Natural killer cell (primary cell): ENCODE results near the gene CSMD2. TPM values are rescaled to one million over a fixed set of nuclear protein-coding genes. Genes with fewer than 3 reads are reported as not detected.

Experiments
- ATAC-seq, 3 donors: fragments of 150-1000 bp in 2 of 3; fragments of 200-7000 bp in 1 of 3; cut with Tn5 transposase; 1 replicate in 1 of 3; 2 replicates in 2 of 3; pipeline ENCODE4 v1.10.0; 2021; ENCODE audit warnings: mild to moderate bottlenecking in 2 of 3, moderate library complexity in 2 of 3
- DNase-seq, 2 donors: peaks; one replicate each; pipeline versions ENCODE4 v3.0.0 to v3.0.0-alpha.2; 2013 to 2021; ENCODE audit warnings: mixed read lengths in 1 of 2
- H3K27ac ChIP-seq: one replicate; pipeline ENCODE4 v1.5.1; 2013; ENCODE audit warnings: mild to moderate bottlenecking, low read length
- H3K27me3 ChIP-seq: one replicate; pipeline ENCODE4 v1.6.1; 2013; ENCODE audit warnings: low read length; ENCODE audit not compliant: control insufficient read depth, insufficient read depth
- H3K36me3 ChIP-seq: one replicate; pipeline ENCODE4 v1.6.1; 2013; ENCODE audit warnings: low read length; ENCODE audit not compliant: control insufficient read depth, insufficient read depth
- H3K4me1 ChIP-seq: one replicate; pipeline ENCODE4 v1.6.1; 2013; ENCODE audit warnings: low read length; ENCODE audit not compliant: control insufficient read depth, insufficient read depth
- H3K4me3 ChIP-seq: one replicate; pipeline ENCODE4 v1.5.1; 2013; ENCODE audit warnings: low read length
- H3K9me3 ChIP-seq: one replicate; pipeline ENCODE4 v1.6.1; 2013; ENCODE audit warnings: low read length; ENCODE audit not compliant: control insufficient read depth, insufficient read depth
- H3K27ac Mint-ChIP-seq, 2 donors: one replicate each; pipeline ENCODE4 v1.8.0; 2022; ENCODE audit warnings: mild to moderate bottlenecking in 2 of 2, mixed read lengths in 2 of 2, moderate library complexity in 1 of 2
- H3K27me3 Mint-ChIP-seq, 2 donors: one replicate each; pipeline ENCODE4 v1.8.0; 2022; ENCODE audit warnings: low read depth in 2 of 2, mixed read lengths in 2 of 2
- H3K36me3 Mint-ChIP-seq: one replicate; pipeline ENCODE4 v1.8.0; 2022; ENCODE audit warnings: mixed read lengths
- H3K4me1 Mint-ChIP-seq, 2 donors: one replicate each; pipeline ENCODE4 v1.8.0; 2022; ENCODE audit warnings: mixed read lengths in 2 of 2
- H3K4me3 Mint-ChIP-seq: one replicate; pipeline ENCODE4 v1.8.0; 2022; ENCODE audit warnings: mild to moderate bottlenecking, moderate library complexity, mixed read lengths
- H3K9me3 Mint-ChIP-seq, 2 donors: one replicate each; pipeline ENCODE4 v1.8.0; 2022; ENCODE audit warnings: mixed read lengths in 2 of 2
- CTCF ChIP-seq: fragments of 200-600 bp; IDR thresholded peaks from one replicate; pipeline ENCODE4 v1.8.0; 2022; ENCODE audit warnings: antibody characterized with exemption
- WGBS: methylation state at CpG from one replicate; pipeline ENCODE4 v1.1.7; 2013; ENCODE audit warnings: missing lambda C conversion rate; ENCODE audit not compliant: insufficient coverage; 5-methylcytosine and 5-hydroxymethylcytosine counted together
- intact Hi-C: fragments of 100-400 bp; cut with micrococcal nuclease; formaldehyde crosslinking; loops from one replicate; pipeline ENCODE4 v1.14.2; 2022
- total RNA-seq, 4 donors: library from RNA; stranded (reverse); fragments of 120-200 nt in 1 of 4; gene quantifications; one replicate each; pipeline versions ENCODE4 v1.2.3 to v1.2.4, GENCODE V29; 2013 to 2022

Gene CSMD2
- total RNA-seq, 3 donors from 2014 or later (not counting 1 experiment from before 2014, with no cell fraction given): not detected

- Histone ChIP-seq H3K36me3 (no peaks in the 10 kb centered on the region), H3K9me3 (no peaks in the 10 kb centered on the region), H3K27ac (no peak overlapping the region), H3K4me1 (no peaks in the 10 kb centered on the region), H3K27me3 (no peaks in the 10 kb centered on the region), H3K4me3 (no peak overlapping the region)
- H3K4me1 Mint-ChIP-seq: no peaks in the 10 kb centered on the region
- no peak overlapping the region for H3K4me3 Mint-ChIP-seq
- WGBS: 89% methylated on average over 5 of the region's 5 CpGs
- peak in 1 of 2 donors; percentile 7 for DNase-seq
- peaks cover 23 to 46% of the 10 kb centered on the region in 2 donors for H3K27me3 Mint-ChIP-seq
- ATAC-seq: no peak
- intact Hi-C loops: no loop called here
- H3K27ac Mint-ChIP-seq: no peak overlapping the region
- no peaks in the 10 kb centered on the region for H3K36me3 Mint-ChIP-seq
- no peaks in the 10 kb centered on the region for H3K9me3 Mint-ChIP-seq
- TF ChIP-seq CTCF: no peak
These were observed 523.8 kb downstream of the CSMD2 start for GRCh38 chr1:33641104-33641830.

GRCh38 chr1:33640114-33640660, 524.8 kb downstream of the CSMD2 start:
- DNase-seq (no peak), ATAC-seq (no peak)
- no peaks in the 10 kb centered on the region for H3K4me1 ChIP-seq
- WGBS: 57% methylated on average over 2 of the region's 3 CpGs
- H3K36me3 ChIP-seq: no peaks in the 10 kb centered on the region
- no peak overlapping the region for H3K4me3 ChIP-seq
- Mint-ChIP-seq H3K4me1 (no peaks in the 10 kb centered on the region), H3K9me3 (no peaks in the 10 kb centered on the region), H3K27ac (no peak overlapping the region), H3K36me3 (no peaks in the 10 kb centered on the region), H3K4me3 (no peak overlapping the region), H3K27me3 (peaks cover 18 to 40% of the 10 kb centered on the region in 2 donors)
- H3K27me3 ChIP-seq: no peaks in the 10 kb centered on the region
- TF ChIP-seq CTCF: no peak
- intact Hi-C loops: no loop called here
- no peak overlapping the region for H3K27ac ChIP-seq
- H3K9me3 ChIP-seq: no peaks in the 10 kb centered on the region

GRCh38 chr1:33637846-33638440, 527.1 kb downstream of the CSMD2 start:
- H3K4me1 Mint-ChIP-seq: peaks cover 0 to 9% of the 10 kb centered on the region in 2 donors
- no peaks in the 10 kb centered on the region for H3K9me3 Mint-ChIP-seq
- Histone ChIP-seq H3K9me3 (no peaks in the 10 kb centered on the region), H3K27ac (no peak overlapping the region), H3K27me3 (no peaks in the 10 kb centered on the region), H3K4me3 (no peak overlapping the region), H3K36me3 (no peaks in the 10 kb centered on the region), H3K4me1 (peaks cover 6% of the 10 kb centered on the region)
- H3K4me3 Mint-ChIP-seq: no peak overlapping the region
- intact Hi-C loops: no loop called here
- no peak overlapping the region for H3K27ac Mint-ChIP-seq
- DNase-seq: no peak
- no peaks in the 10 kb centered on the region for H3K36me3 Mint-ChIP-seq
- 91% methylated on average over 7 of the region's 7 CpGs for WGBS
- peaks cover 25 to 33% of the 10 kb centered on the region in 2 donors for H3K27me3 Mint-ChIP-seq
- no peak for ATAC-seq
- no peak for TF ChIP-seq CTCF
